Measurements from ENCODE around the gene MKNK2.

Gene MKNK2

DNA sequence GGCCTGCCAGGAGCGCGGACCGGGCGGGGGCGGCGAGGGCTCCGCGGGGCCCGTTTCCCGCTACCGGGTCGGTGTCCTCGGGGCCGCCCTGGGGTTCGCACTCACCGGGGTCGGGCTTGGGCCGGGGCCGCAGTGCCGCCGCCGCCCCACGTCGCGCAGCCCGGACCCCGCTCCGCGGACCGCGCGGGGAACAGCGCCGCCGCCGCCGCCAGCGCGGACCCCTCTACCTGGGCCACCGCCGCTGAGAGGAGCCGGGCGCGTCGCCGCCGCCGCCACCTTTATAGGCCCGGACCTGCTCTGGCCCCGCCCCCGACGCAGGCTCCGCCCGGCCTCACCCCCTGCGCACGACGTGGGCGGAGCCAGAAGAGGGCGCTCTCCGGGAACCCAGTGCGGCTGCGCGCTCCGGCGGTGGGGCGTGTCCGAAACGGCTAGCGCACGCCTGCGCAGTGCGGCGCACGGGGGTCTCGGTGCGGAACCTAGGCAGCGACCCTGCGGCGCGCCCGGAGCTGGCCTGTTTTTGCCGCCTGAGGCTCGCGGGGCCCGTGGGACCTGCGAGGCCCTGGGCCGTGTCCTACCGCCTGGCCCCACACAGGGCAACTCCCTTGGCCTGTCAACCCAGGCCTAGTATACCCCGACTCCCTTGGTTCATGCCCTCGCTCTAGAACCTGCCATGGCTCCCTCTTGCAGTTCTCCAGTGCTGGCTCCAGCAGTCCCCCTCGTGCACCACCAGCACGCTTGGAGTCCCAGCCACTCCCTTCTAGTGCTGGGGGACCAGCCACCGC is at the start of gene MKNK2:
MKNK2 (minus strand) TSS at position 254 of the 782 bp plus-strand sequence. CDS start 393 bp downstream, outside the sequence.
- TF ChIP-seq, protein P1, sequence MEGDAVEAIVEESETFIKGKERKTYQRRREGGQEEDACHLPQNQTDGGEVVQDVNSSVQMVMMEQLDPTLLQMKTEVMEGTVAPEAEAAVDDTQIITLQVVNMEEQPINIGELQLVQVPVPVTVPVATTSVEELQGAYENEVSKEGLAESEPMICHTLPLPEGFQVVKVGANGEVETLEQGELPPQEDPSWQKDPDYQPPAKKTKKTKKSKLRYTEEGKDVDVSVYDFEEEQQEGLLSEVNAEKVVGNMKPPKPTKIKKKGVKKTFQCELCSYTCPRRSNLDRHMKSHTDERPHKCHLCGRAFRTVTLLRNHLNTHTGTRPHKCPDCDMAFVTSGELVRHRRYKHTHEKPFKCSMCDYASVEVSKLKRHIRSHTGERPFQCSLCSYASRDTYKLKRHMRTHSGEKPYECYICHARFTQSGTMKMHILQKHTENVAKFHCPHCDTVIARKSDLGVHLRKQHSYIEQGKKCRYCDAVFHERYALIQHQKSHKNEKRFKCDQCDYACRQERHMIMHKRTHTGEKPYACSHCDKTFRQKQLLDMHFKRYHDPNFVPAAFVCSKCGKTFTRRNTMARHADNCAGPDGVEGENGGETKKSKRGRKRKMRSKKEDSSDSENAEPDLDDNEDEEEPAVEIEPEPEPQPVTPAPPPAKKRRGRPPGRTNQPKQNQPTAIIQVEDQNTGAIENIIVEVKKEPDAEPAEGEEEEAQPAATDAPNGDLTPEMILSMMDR (IDR thresholded peaks at IDR 0.05; ENCODE audit: low read depth, low read length), result peak; percentile 19
- H3K4me3 ChIP-seq (replicated peaks in 1 of 2; ENCODE audit: low read depth in 2 of 2, low read length in 2 of 2), result peak within 1 kb of the TSS; percentile 96
- peak; percentile 87 to 93 for DNase-seq (ENCODE audit: low read depth in 2 of 2)

DNA sequence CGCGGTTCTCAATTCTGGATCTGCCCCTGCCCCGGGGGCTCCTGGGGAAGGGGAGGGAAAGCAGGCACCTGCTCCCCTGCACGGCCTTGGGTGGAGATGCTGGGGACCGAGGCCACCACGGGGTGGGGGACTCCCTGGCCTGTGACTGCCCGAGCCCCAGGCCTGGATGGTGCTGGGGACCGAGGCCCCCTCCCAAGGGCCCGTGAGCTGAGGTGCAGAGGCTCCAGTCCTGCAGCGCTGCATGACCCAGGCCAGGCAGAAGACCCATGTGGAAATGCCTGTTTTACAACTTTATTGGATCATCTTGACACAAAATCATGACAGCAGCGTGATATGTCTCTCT is 49.6 kb upstream of the MKNK2 start:
- H3K4me3 ChIP-seq (replicated peaks in 1 of 2; ENCODE audit: low read depth in 2 of 2, low read length in 2 of 2), result no peak overlapping the region
- TF ChIP-seq, protein P1 (IDR thresholded peaks at IDR 0.05; ENCODE audit: low read depth, low read length), result no peak
- DNase-seq (ENCODE audit: low read depth in 2 of 2), result no peak

DNA sequence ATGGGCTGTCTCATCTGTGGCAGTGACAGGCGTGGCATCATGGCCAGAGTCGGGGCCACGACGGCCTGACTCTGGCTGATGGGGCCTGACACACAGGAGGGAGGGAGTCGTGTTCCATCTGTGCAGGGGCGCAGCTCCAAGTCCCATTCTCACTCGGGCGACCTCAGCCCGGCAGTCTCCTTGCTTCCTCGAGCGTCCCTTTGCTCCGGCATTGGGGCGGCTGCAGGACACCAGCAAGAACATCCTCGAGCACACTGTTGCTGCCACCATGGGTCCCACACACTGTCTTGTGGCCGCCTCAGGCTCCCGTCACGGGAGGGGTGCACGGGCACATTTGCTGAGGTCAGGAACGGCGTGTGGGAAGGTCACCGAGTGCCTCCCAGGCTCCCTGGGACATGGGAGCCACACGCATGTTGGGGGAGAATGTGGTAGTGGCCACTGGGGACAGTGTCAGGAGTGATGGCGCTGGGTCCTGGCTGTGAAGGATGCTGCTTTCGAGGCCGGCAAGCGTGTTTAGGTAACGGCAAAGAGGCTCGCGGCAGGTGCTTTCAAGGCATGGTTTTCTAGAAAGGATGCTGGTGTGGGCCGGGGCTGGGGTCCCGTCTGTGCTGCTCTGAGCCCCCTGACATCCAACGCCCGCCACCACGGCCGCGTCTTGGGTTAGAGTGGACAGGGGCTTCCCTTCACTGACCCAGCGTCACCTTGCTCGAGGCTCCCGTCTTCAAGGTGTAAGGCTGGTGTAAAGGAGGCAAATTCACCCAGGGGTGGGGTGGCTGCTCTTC is 49.1 kb upstream of the MKNK2 start:
- no peak for DNase-seq (ENCODE audit: low read depth in 2 of 2)
- no peak overlapping the region for H3K4me3 ChIP-seq (replicated peaks in 1 of 2; ENCODE audit: low read depth in 2 of 2, low read length in 2 of 2)
- TF ChIP-seq, protein P1 (IDR thresholded peaks at IDR 0.05; ENCODE audit: low read depth, low read length), result no peak

DNA sequence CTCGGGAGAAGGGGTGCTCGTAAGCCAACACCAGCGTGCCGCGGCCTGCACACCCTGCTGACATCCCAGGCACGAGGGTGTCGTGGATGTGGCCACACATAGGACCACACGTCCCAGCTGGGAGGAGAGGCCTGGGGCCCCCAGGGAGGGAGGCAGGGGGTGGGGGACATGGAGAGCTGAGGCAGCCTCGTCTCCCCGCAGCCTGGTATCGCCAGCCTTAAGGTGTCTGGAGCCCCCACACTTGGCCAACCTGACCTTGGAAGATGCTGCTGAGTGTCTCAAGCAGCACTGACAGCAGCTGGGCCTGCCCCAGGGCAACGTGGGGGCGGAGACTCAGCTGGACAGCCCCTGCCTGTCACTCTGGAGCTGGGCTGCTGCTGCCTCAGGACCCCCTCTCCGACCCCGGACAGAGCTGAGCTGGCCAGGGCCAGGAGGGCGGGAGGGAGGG is 48.0 kb upstream of the MKNK2 start:
- no peak for DNase-seq (ENCODE audit: low read depth in 2 of 2)
- no peak overlapping the region for H3K4me3 ChIP-seq (replicated peaks in 1 of 2; ENCODE audit: low read depth in 2 of 2, low read length in 2 of 2)
- TF ChIP-seq, protein P1 (IDR thresholded peaks at IDR 0.05; ENCODE audit: low read depth, low read length), result no peak

- H3K4me3 ChIP-seq (replicated peaks in 1 of 2; ENCODE audit: low read depth in 2 of 2, low read length in 2 of 2), result no peak overlapping the region
- TF ChIP-seq, protein P1 (IDR thresholded peaks at IDR 0.05; ENCODE audit: low read depth, low read length), result no peak
- no peak for DNase-seq (ENCODE audit: low read depth in 2 of 2)
These were observed 46.9 kb upstream of the MKNK2 start for GRCh38 chr19:2097886-2098327.

DNA sequence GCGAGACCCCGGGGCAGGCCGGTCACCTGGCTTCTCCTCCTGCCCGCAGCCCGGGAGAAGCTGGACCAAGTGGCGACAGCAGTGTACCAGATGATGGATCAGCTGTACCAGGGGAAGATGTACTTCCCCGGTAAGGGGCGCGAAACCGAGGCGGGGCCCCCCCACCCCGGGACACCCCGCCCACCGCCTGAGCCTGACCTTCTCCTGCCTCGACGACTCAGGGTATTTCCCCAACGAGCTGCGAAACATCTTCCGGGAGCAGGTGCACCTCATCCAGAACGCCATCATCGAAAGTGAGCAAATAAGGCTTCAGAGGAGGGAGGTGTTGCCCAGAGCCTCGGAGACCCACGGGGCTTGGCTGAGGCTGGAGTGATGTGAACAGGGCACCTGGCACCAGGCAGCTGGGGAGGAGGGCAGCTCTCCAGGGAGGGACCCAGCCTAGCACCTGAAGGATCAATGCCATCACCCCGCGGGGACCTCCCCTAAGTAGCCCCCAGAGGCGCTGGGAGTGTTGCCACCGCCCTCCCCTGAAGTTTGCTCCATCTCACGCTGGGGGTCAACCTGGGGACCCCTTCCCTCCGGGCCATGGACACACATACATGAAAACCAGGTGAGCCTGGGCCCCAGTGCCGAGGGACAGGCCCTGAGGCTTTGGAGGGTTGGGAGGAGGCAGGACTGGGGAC is 46.3 kb upstream of the MKNK2 start:
- TF ChIP-seq, protein P1 (IDR thresholded peaks at IDR 0.05; ENCODE audit: low read depth, low read length), result no peak
- DNase-seq (ENCODE audit: low read depth in 2 of 2), result no peak
- H3K4me3 ChIP-seq (replicated peaks in 1 of 2; ENCODE audit: low read depth in 2 of 2, low read length in 2 of 2), result peak overlapping the region; percentile 42 to 50
